ENCODE results near the gene GRK1.

GRCh38 chr13:113732961-113733950 is 66.2 kb downstream of the GRK1 start:
- TF ChIP-seq CTCF (IDR thresholded peaks at IDR 0.05; ENCODE audit: poor library complexity) (no peak), EZH2phosphoT487 (IDR thresholded peaks at IDR 0.05; ENCODE audit: low read depth, severe bottlenecking, unreplicated experiment) (no peak), EZH2 (IDR thresholded peaks at IDR 0.05; ENCODE audit: borderline replicate concordance) (no peak)

All from hepatocyte (in vitro differentiated cells).